ENCODE data around the gene SHANK1.

DNA sequence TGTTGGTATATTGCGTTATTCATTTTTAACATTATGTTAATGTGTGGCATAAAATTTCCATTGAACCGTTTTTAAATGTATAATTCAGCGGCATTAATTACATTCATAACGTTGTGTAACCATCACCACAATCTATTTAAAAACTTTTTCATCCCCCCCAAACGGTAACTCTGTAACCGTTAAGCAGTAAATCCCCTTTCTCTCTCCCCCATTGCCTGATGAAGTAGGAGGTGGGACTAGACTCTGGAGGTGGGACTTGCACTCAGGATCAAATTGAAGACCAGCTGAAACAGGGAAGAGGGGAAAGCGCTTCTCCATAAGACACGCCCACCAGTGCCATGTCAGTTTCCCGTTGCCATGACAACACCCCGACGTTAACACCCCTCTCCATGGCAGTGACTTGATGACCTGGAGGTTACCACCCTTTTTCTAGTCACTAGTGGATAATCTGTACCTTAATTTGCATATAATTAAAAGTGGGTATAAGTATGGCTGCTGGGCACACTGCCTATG lies 20.4 kb upstream of the SHANK1 start:
- TF ChIP-seq, protein P1, sequence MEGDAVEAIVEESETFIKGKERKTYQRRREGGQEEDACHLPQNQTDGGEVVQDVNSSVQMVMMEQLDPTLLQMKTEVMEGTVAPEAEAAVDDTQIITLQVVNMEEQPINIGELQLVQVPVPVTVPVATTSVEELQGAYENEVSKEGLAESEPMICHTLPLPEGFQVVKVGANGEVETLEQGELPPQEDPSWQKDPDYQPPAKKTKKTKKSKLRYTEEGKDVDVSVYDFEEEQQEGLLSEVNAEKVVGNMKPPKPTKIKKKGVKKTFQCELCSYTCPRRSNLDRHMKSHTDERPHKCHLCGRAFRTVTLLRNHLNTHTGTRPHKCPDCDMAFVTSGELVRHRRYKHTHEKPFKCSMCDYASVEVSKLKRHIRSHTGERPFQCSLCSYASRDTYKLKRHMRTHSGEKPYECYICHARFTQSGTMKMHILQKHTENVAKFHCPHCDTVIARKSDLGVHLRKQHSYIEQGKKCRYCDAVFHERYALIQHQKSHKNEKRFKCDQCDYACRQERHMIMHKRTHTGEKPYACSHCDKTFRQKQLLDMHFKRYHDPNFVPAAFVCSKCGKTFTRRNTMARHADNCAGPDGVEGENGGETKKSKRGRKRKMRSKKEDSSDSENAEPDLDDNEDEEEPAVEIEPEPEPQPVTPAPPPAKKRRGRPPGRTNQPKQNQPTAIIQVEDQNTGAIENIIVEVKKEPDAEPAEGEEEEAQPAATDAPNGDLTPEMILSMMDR (IDR thresholded peaks at IDR 0.05), result no peak
- TF ChIP-seq POLR2AphosphoS5 (IDR thresholded peaks at IDR 0.05), result no peak

Data from upper lobe of left lung (tissue), 4 donors.